HepG2 (cell line): ENCODE results near the gene HPCAL1. TPM values are rescaled to one million over a fixed set of nuclear protein-coding genes. Genes with fewer than 3 reads are reported as not detected.
A peak's percentile ranks its signal among the peaks of the same experiment; 100 is the strongest.

Experiments used
- ATAD3A ChIP-seq: sonication (generic); formaldehyde crosslinking; IDR thresholded peaks from 2 replicates; pipeline ENCODE4 v1.4.0; 2020; ENCODE audit warnings: missing genetic modification reagents
- GABPB1 ChIP-seq: IDR thresholded peaks from 2 replicates; pipeline ENCODE4 v1.6.1; 2016; ENCODE audit warnings: mild to moderate bottlenecking, missing genetic modification reagents, moderate library complexity, missing compliant biosample characterization
- HNF1B ChIP-seq: sonication (generic); formaldehyde crosslinking; IDR thresholded peaks from 2 replicates; pipeline ENCODE4 v1.5.1; 2020; ENCODE audit warnings: mild to moderate bottlenecking, moderate library complexity, missing genetic modification reagents
- ISL2 ChIP-seq: sonication (generic); formaldehyde crosslinking; IDR thresholded peaks from 2 replicates; pipeline ENCODE4 v1.5.0; 2020; ENCODE audit warnings: missing genetic modification reagents
- JARID2 ChIP-seq: sonication (generic); formaldehyde crosslinking; IDR thresholded peaks from 2 replicates; pipeline ENCODE4 v1.8.1; 2023; ENCODE audit warnings: missing genetic modification reagents, inconsistent platforms; ENCODE audit not compliant: insufficient replicate concordance
- MAZ ChIP-seq, 2 experiments: sonication (generic) in 1 of 2; formaldehyde crosslinking in 1 of 2; IDR thresholded peaks; 2 replicates each; pipeline versions ENCODE4 v1.5.0 to v1.6.1; 2012 to 2020; ENCODE audit warnings: low read depth in 2 of 2, mild to moderate bottlenecking in 2 of 2, borderline replicate concordance in 1 of 2, improper control_type of control experiment in 1 of 2, low read length in 1 of 2, missing genetic modification reagents in 1 of 2, moderate library complexity in 1 of 2
- RERE ChIP-seq: IDR thresholded peaks from 2 replicates; pipeline ENCODE4 v1.6.1; 2016; ENCODE audit warnings: low read depth, missing genetic modification reagents, missing compliant biosample characterization
- STAG1 ChIP-seq: sonication (generic); formaldehyde crosslinking; IDR thresholded peaks from 2 replicates; pipeline ENCODE4 v1.4.0; 2020; ENCODE audit warnings: missing genetic modification reagents
- XRCC5 ChIP-seq: fragments of 200-400 bp; formaldehyde crosslinking; optimal IDR thresholded peaks from 2 replicates; pipeline ENCODE3; 2017; ENCODE audit warnings: mild to moderate bottlenecking, low read length
- ZNF281 ChIP-seq: sonication (generic); formaldehyde crosslinking; IDR thresholded peaks from 2 replicates; pipeline ENCODE4 v1.4.0; 2020; ENCODE audit warnings: missing genetic modification reagents, borderline replicate concordance
- ZNF556 ChIP-seq: sonication (generic); formaldehyde crosslinking; IDR thresholded peaks from 2 replicates; pipeline ENCODE4 v1.4.0; 2020; ENCODE audit warnings: mild to moderate bottlenecking, missing genetic modification reagents, borderline replicate concordance
- ZNF619 ChIP-seq: sonication (generic); formaldehyde crosslinking; IDR thresholded peaks from 2 replicates; pipeline ENCODE4 v1.4.0; 2020; ENCODE audit warnings: mild to moderate bottlenecking, missing genetic modification reagents
- ZNF766 ChIP-seq: sonication (generic); formaldehyde crosslinking; IDR thresholded peaks from 2 replicates; pipeline ENCODE4 v1.5.0; 2020; ENCODE audit warnings: missing genetic modification reagents, borderline replicate concordance
- ZNF788 ChIP-seq: sonication (generic); formaldehyde crosslinking; IDR thresholded peaks from 2 replicates; pipeline ENCODE4 v1.5.0; 2020; ENCODE audit warnings: mild to moderate bottlenecking, missing genetic modification reagents, borderline replicate concordance
- polyA plus RNA-seq, 8 experiments: library from polyadenylated mRNA; depleted of rRNA in 3 of 8; stranded (reverse) in 7 of 8; unstranded in 1 of 8; fragments of >200 nt; fragmentation: Illumina TruSeq in 4 of 8; extraction: Trizol in 4 of 8; gene quantifications; 2 replicates each; pipeline versions ENCODE4 v1.2.1 to v1.2.3, GENCODE V29; 2011 to 2016; ENCODE audit warnings: low read depth in 4 of 8, missing spikeins in 1 of 8, mixed read lengths in 1 of 8; ENCODE audit not compliant: insufficient read depth in 1 of 8
- total RNA-seq, 5 experiments: library from RNA; depleted of rRNA; stranded (reverse); fragments of >200 nt; fragmentation: Illumina TruSeq; extraction: Trizol; gene quantifications; 2 replicates each; pipeline ENCODE4 v1.2.3, GENCODE V29; 2016; ENCODE audit warnings: low read depth in 1 of 5
- TF ChIP-seq, protein P1 (sequence below): sonication (generic); formaldehyde crosslinking; IDR thresholded peaks from 2 replicates; pipeline ENCODE4 v1.5.0; 2020; ENCODE audit warnings: mild to moderate bottlenecking, missing genetic modification reagents

Gene HPCAL1
- total and polyA plus RNA-seq, 2 of the 13 experiments (the other 11 are each of a cell fraction or from before 2014, with no cell fraction given): 29.5 to 29.9 TPM

- TF ChIP-seq ZNF281: no peak
- 0 out of 2 replicates have a peak, but pooled peaks have one; percentile 4 for TF ChIP-seq ZNF788 (CRISPR knock-in tag)
- TF ChIP-seq MAZ (IDR thresholded peaks at IDR 0.05; ENCODE audit: borderline replicate concordance, low read depth, low read length): no peak
- no peak for TF ChIP-seq MAZ (CRISPR knock-in tag; IDR thresholded peaks at IDR 0.05; ENCODE audit: low read depth)
- TF ChIP-seq JARID2 (CRISPR knock-in tag): no peak
- TF ChIP-seq ZNF766 (CRISPR knock-in tag): no peak
- TF ChIP-seq RERE (CRISPR knock-in tag): no peak
- peak; percentile 35 for TF ChIP-seq XRCC5
- TF ChIP-seq ISL2: no peak
- TF ChIP-seq GABPB1 (CRISPR knock-in tag): no peak
- TF ChIP-seq STAG1 (CRISPR knock-in tag): no peak
- TF ChIP-seq ATAD3A (CRISPR knock-in tag): no peak
- TF ChIP-seq ZNF619: 0 out of 2 replicates have a peak, but pooled peaks have one; percentile 5
- TF ChIP-seq, protein P1, sequence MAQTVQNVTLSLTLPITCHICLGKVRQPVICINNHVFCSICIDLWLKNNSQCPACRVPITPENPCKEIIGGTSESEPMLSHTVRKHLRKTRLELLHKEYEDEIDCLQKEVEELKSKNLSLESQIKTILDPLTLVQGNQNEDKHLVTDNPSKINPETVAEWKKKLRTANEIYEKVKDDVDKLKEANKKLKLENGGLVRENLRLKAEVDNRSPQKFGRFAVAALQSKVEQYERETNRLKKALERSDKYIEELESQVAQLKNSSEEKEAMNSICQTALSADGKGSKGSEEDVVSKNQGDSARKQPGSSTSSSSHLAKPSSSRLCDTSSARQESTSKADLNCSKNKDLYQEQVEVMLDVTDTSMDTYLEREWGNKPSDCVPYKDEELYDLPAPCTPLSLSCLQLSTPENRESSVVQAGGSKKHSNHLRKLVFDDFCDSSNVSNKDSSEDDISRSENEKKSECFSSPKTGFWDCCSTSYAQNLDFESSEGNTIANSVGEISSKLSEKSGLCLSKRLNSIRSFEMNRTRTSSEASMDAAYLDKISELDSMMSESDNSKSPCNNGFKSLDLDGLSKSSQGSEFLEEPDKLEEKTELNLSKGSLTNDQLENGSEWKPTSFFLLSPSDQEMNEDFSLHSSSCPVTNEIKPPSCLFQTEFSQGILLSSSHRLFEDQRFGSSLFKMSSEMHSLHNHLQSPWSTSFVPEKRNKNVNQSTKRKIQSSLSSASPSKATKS: no peak
- no peak for TF ChIP-seq ZNF556 (CRISPR knock-in tag)
- TF ChIP-seq HNF1B: 0 out of 2 replicates have a peak, but pooled peaks have one; percentile 30
These were observed 131.5 kb downstream of the HPCAL1 start (continued) for GRCh38 chr2:10433947-10434885.
